Naive thymus-derived CD4-positive, alpha-beta T cell (primary cell): ENCODE measurements around the gene NIPAL3. TPM values are rescaled to one million over a fixed set of nuclear protein-coding genes. Genes with fewer than 3 reads are reported as not detected.

Experiments
- ATAC-seq: fragments of 150-1000 bp; cut with Tn5 transposase; 2 replicates; pipeline ENCODE4 v1.10.0; 2021; ENCODE audit warnings: mild to moderate bottlenecking, moderate library complexity
- CTCF ChIA-PET: fragments of 350-600 bp; sonication (Branson Sonifier 250); formaldehyde crosslinking; loops from one replicate; lab custom pipeline; 2021; ENCODE audit warnings: antibody characterized with exemption; lab: Charles Lee
- POLR2A ChIA-PET: fragments of 350-600 bp; sonication (Branson Sonifier 250); formaldehyde crosslinking; loops from one replicate; lab custom pipeline; 2021; ENCODE audit warnings: antibody characterized with exemption, inconsistent platforms; lab: Charles Lee
- DNase-seq, 9 donors: peaks; one replicate each; pipeline versions ENCODE4 v3.0.0 to v3.0.0-alpha.2; 2020 to 2022; ENCODE audit warnings: mixed read lengths in 1 of 9
- H3K27ac ChIP-seq: one replicate; pipeline ENCODE4 v1.7.0; 2013; ENCODE audit warnings: mild to moderate bottlenecking, low read depth, low read length, moderate library complexity
- H3K27me3 ChIP-seq, 2 donors: one replicate each; pipeline ENCODE4 v1.7.0; 2013; ENCODE audit warnings: low read length in 2 of 2, mild to moderate bottlenecking in 2 of 2, moderate library complexity in 2 of 2; ENCODE audit not compliant: control insufficient read depth in 2 of 2, insufficient read depth in 2 of 2
- H3K36me3 ChIP-seq, 3 experiments: 1 replicate in 2 of 3; 2 replicates in 1 of 3; pipeline ENCODE4 v1.7.0; 2013; ENCODE audit warnings: low read length in 3 of 3, mild to moderate bottlenecking in 3 of 3, moderate library complexity in 1 of 3; ENCODE audit not compliant: insufficient read depth in 3 of 3, control insufficient read depth in 2 of 3
- H3K4me1 ChIP-seq, 2 donors: one replicate each; pipeline ENCODE4 v1.7.0; 2013; ENCODE audit warnings: low read length in 2 of 2, mild to moderate bottlenecking in 2 of 2, moderate library complexity in 1 of 2; ENCODE audit not compliant: control insufficient read depth in 2 of 2, insufficient read depth in 2 of 2
- H3K4me3 ChIP-seq: 2 replicates; pipeline ENCODE4 v1.7.0; 2013; ENCODE audit warnings: mild to moderate bottlenecking, low read length
- H3K9me3 ChIP-seq, 3 experiments: 1 replicate in 2 of 3; 2 replicates in 1 of 3; pipeline ENCODE4 v1.7.0; 2013; ENCODE audit warnings: low read length in 3 of 3; ENCODE audit not compliant: control insufficient read depth in 2 of 3
- H3K27ac Mint-ChIP-seq, 9 donors: one replicate each; pipeline ENCODE4 v1.8.0; 2020 to 2022; ENCODE audit warnings: mixed read lengths in 9 of 9, mild to moderate bottlenecking in 8 of 9, moderate library complexity in 5 of 9, inconsistent platforms in 2 of 9
- H3K27me3 Mint-ChIP-seq, 5 donors: one replicate each; pipeline ENCODE4 v1.8.0; 2021 to 2022; ENCODE audit warnings: mixed read lengths in 5 of 5, mild to moderate bottlenecking in 1 of 5
- H3K36me3 Mint-ChIP-seq, 5 donors: one replicate each; pipeline ENCODE4 v1.8.0; 2020 to 2022; ENCODE audit warnings: mixed read lengths in 5 of 5, mild to moderate bottlenecking in 3 of 5, inconsistent platforms in 1 of 5
- H3K4me1 Mint-ChIP-seq, 7 donors: one replicate each; pipeline ENCODE4 v1.8.0; 2020 to 2022; ENCODE audit warnings: mixed read lengths in 7 of 7, mild to moderate bottlenecking in 3 of 7, inconsistent platforms in 1 of 7
- H3K4me3 Mint-ChIP-seq, 10 donors: one replicate each; pipeline ENCODE4 v1.8.0; 2020 to 2022; ENCODE audit warnings: mild to moderate bottlenecking in 10 of 10, mixed read lengths in 10 of 10, moderate library complexity in 6 of 10, inconsistent platforms in 2 of 10
- H3K9me3 Mint-ChIP-seq, 11 donors: one replicate each; pipeline ENCODE4 v1.8.0; 2020 to 2022; ENCODE audit warnings: mixed read lengths in 11 of 11, mild to moderate bottlenecking in 4 of 11, inconsistent platforms in 1 of 11, moderate library complexity in 1 of 11
- intact Hi-C, 2 donors: fragments of 100-400 bp; cut with micrococcal nuclease; formaldehyde crosslinking; loops; one replicate each; pipeline ENCODE4 v1.15.1; 2023
- polyA plus RNA-seq, 2 donors: library from polyadenylated mRNA; unstranded; fragments of 300-500 nt; fragmentation: Illumina TruSeq; gene quantifications; one replicate each; pipeline ENCODE4 v1.2.3, GENCODE V29; 2021
- total RNA-seq, 6 experiments: library from RNA in 5 of 6; stranded (reverse) in 5 of 6; gene quantifications; 1 replicate in 5 of 6; 2 replicates in 1 of 6; pipeline ENCODE4 v1.2.3 and lab custom pipeline; 2021 to 2026

The NIPAL3 gene
- total and polyA plus RNA-seq, 7 experiments from 2014 or later = 35.5 to 127 (median 63.7) TPM

- no peak overlapping the region for H3K4me3 ChIP-seq
- peaks cover 48 to 99% (median 88%) of the 10 kb centered on the region in 7 donors for H3K4me1 Mint-ChIP-seq
- peaks cover 9 to 71% (median 12%) of the 10 kb centered on the region in 3 experiments for H3K36me3 ChIP-seq
- intact Hi-C loops = no loop called here
- H3K9me3 Mint-ChIP-seq = no peaks in the 10 kb centered on the region
- H3K27ac ChIP-seq = no peak overlapping the region
- DNase-seq (no peak), ATAC-seq (no peak)
- no peaks in the 10 kb centered on the region for H3K27me3 Mint-ChIP-seq
- peak overlapping the region in 4 of 9 donors; percentile 19 to 77 (median 34) for H3K27ac Mint-ChIP-seq
- no peaks in the 10 kb centered on the region for H3K27me3 ChIP-seq
- peaks cover 17 to 67% (median 38%) of the 10 kb centered on the region in 5 donors for H3K36me3 Mint-ChIP-seq
- ChIA-PET CTCF (interaction anchor here (0.7 to 1.9 kb wide), 3 partner anchors 65 to 222 kb away, joined by 3 to 4 read pairs (median 4); no protein-coding TSS in a partner anchor), POLR2A (interaction anchor here (0.7 to 1.2 kb wide), 2 partner anchors 65 to 1426 kb away, joined by 3 to 4 read pairs; no protein-coding TSS in a partner anchor)
- H3K4me3 Mint-ChIP-seq = no peak overlapping the region
- H3K4me1 ChIP-seq = peaks cover 13 to 28% of the 10 kb centered on the region in 2 donors
- H3K9me3 ChIP-seq = no peaks in the 10 kb centered on the region
Observed at GRCh38 chr1:24421502-24421901, 5.9 kb downstream of the NIPAL3 start.

GRCh38 chr1:24424207-24424606 lies 8.6 kb downstream of the NIPAL3 start:
- no peak for ATAC-seq
- H3K4me3 Mint-ChIP-seq = peak overlapping the region in 1 of 10 donors; percentile 39
- ChIA-PET CTCF (interaction anchor here (0.6 to 1.7 kb wide), 2 partner anchors 9 to 771 kb away, joined by 4 to 5 read pairs; partner anchors contain the start of gene NIPAL3), POLR2A (interaction anchor here (0.9 to 1.3 kb wide), 2 partner anchors 8 to 58 kb away, joined by 3 read pairs; no protein-coding TSS in a partner anchor)
- no peaks in the 10 kb centered on the region for H3K27me3 ChIP-seq
- H3K4me1 Mint-ChIP-seq = peaks cover 40 to 97% (median 88%) of the 10 kb centered on the region in 7 donors
- no peaks in the 10 kb centered on the region for H3K9me3 ChIP-seq
- H3K27ac ChIP-seq = no peak overlapping the region
- H3K36me3 Mint-ChIP-seq = peaks cover 16 to 83% (median 43%) of the 10 kb centered on the region in 5 donors
- H3K4me3 ChIP-seq = no peak overlapping the region
- peaks cover 9 to 86% (median 11%) of the 10 kb centered on the region in 3 experiments for H3K36me3 ChIP-seq
- intact Hi-C loops = no loop called here
- H3K27me3 Mint-ChIP-seq = no peaks in the 10 kb centered on the region
- H3K9me3 Mint-ChIP-seq = no peaks in the 10 kb centered on the region
- no peak for DNase-seq
- peak overlapping the region in 5 of 9 donors; percentile 7 to 72 (median 52) for H3K27ac Mint-ChIP-seq
- H3K4me1 ChIP-seq = peaks cover 0 to 12% of the 10 kb centered on the region in 2 donors

GRCh38 chr1:24424990-24425389 lies 9.4 kb downstream of the NIPAL3 start:
- H3K36me3 ChIP-seq = peaks cover 8 to 78% (median 9%) of the 10 kb centered on the region in 3 experiments
- Mint-ChIP-seq H3K27ac (peak overlapping the region in 2 of 9 donors; percentile 15 to 33), H3K4me3 (no peak overlapping the region), H3K9me3 (no peaks in the 10 kb centered on the region), H3K36me3 (peaks cover 10 to 77% (median 39%) of the 10 kb centered on the region in 5 donors), H3K4me1 (peaks cover 35 to 95% (median 88%) of the 10 kb centered on the region in 7 donors), H3K27me3 (no peaks in the 10 kb centered on the region)
- peaks cover 0 to 7% of the 10 kb centered on the region in 2 donors for H3K4me1 ChIP-seq
- no peaks in the 10 kb centered on the region for H3K27me3 ChIP-seq
- intact Hi-C loops = no loop called here
- H3K27ac ChIP-seq = no peak overlapping the region
- no peak for ATAC-seq
- CTCF ChIA-PET = interaction anchor here (0.6 to 1.3 kb wide), 4 partner anchors 9 to 102 kb away, joined by 3 to 7 read pairs (median 3); partner anchors contain the start of gene NIPAL3
- POLR2A ChIA-PET = interaction anchor here (0.6 to 2.6 kb wide), 3 partner anchors 8 to 82 kb away, joined by 3 to 8 read pairs (median 3); no protein-coding TSS in a partner anchor
- no peak overlapping the region for H3K4me3 ChIP-seq
- no peak for DNase-seq
- no peaks in the 10 kb centered on the region for H3K9me3 ChIP-seq

- peak overlapping the region in 4 of 9 donors; percentile 15 to 38 (median 28) for H3K27ac Mint-ChIP-seq
- H3K4me1 Mint-ChIP-seq = peaks cover 33 to 93% (median 89%) of the 10 kb centered on the region in 7 donors
- no peak overlapping the region for H3K27ac ChIP-seq
- peaks cover 0 to 7% of the 10 kb centered on the region in 2 donors for H3K4me1 ChIP-seq
- intact Hi-C loops = no loop called here
- no peak overlapping the region for H3K4me3 Mint-ChIP-seq
- no peaks in the 10 kb centered on the region for H3K27me3 ChIP-seq
- no peaks in the 10 kb centered on the region for H3K9me3 Mint-ChIP-seq
- no peaks in the 10 kb centered on the region for H3K9me3 ChIP-seq
- CTCF ChIA-PET = interaction anchor here (0.6 to 1.3 kb wide), 4 partner anchors 10 to 101 kb away, joined by 3 to 7 read pairs (median 3); partner anchors contain the start of gene NIPAL3
- DNase-seq (no peak), ATAC-seq (no peak)
- POLR2A ChIA-PET = interaction anchor here (0.6 to 2.6 kb wide), 3 partner anchors 9 to 98 kb away, joined by 3 to 8 read pairs (median 4); no protein-coding TSS in a partner anchor
- H3K4me3 ChIP-seq = no peak overlapping the region
- H3K36me3 Mint-ChIP-seq = peaks cover 10 to 74% (median 39%) of the 10 kb centered on the region in 5 donors
- H3K27me3 Mint-ChIP-seq = no peaks in the 10 kb centered on the region
- H3K36me3 ChIP-seq = peaks cover 8 to 75% (median 9%) of the 10 kb centered on the region in 3 experiments
Observed at GRCh38 chr1:24425441-24425840, 9.8 kb downstream of the NIPAL3 start.

GRCh38 chr1:24425922-24426321 lies 10.3 kb downstream of the NIPAL3 start:
- CTCF ChIA-PET = interaction anchor here (1.0 to 1.3 kb wide), 2 partner anchors 18 to 101 kb away, joined by 3 read pairs; no protein-coding TSS in a partner anchor
- Histone ChIP-seq H3K27me3 (no peaks in the 10 kb centered on the region), H3K4me3 (no peak overlapping the region), H3K4me1 (peaks cover 0 to 7% of the 10 kb centered on the region in 2 donors), H3K36me3 (peaks cover 4 to 71% (median 9%) of the 10 kb centered on the region in 3 experiments), H3K9me3 (no peaks in the 10 kb centered on the region), H3K27ac (no peak overlapping the region)
- peak overlapping the region in 2 of 10 donors; percentile 26 to 27 for H3K4me3 Mint-ChIP-seq
- H3K9me3 Mint-ChIP-seq = no peaks in the 10 kb centered on the region
- peaks cover 10 to 73% (median 39%) of the 10 kb centered on the region in 5 donors for H3K36me3 Mint-ChIP-seq
- H3K27me3 Mint-ChIP-seq = no peaks in the 10 kb centered on the region
- ATAC-seq (no peak), DNase-seq (no peak)
- POLR2A ChIA-PET = interaction anchor here (1.1 to 2.6 kb wide), 2 partner anchors 9 to 98 kb away, joined by 4 to 8 read pairs; no protein-coding TSS in a partner anchor
- H3K4me1 Mint-ChIP-seq = peaks cover 32 to 92% (median 87%) of the 10 kb centered on the region in 7 donors
- peak overlapping the region in 4 of 9 donors; percentile 15 to 38 (median 28) for H3K27ac Mint-ChIP-seq
- intact Hi-C loops = no loop called here

- Histone ChIP-seq H3K27me3 (no peaks in the 10 kb centered on the region), H3K4me3 (no peak overlapping the region), H3K4me1 (peaks cover 0 to 7% of the 10 kb centered on the region in 2 donors), H3K27ac (no peak overlapping the region), H3K36me3 (peaks cover 2 to 65% (median 7%) of the 10 kb centered on the region in 3 experiments), H3K9me3 (no peaks in the 10 kb centered on the region)
- Mint-ChIP-seq H3K36me3 (peaks cover 10 to 65% (median 39%) of the 10 kb centered on the region in 5 donors), H3K9me3 (no peaks in the 10 kb centered on the region), H3K4me1 (peaks cover 29 to 92% (median 87%) of the 10 kb centered on the region in 7 donors), H3K4me3 (peak overlapping the region in 2 of 10 donors; percentile 25 to 38), H3K27me3 (no peaks in the 10 kb centered on the region), H3K27ac (peak overlapping the region in 3 of 9 donors; percentile 12 to 75 (median 69))
- DNase-seq (no peak), ATAC-seq (no peak)
- POLR2A ChIA-PET = interaction anchor here (0.6 to 2.6 kb wide), 2 partner anchors 10 to 62 kb away, joined by 3 to 8 read pairs; no protein-coding TSS in a partner anchor
- CTCF ChIA-PET = no interaction called here
- intact Hi-C loops = no loop called here
Observed at GRCh38 chr1:24426744-24427544, 11.3 kb downstream of the NIPAL3 start.
